HepG2 (cell line): ENCODE measurements around the gene FILIP1. TPM values are rescaled to one million over a fixed set of nuclear protein-coding genes. Genes with fewer than 3 reads are reported as not detected.

Experiments
- ATAC-seq: fragments of 200-7000 bp; cut with Tn5 transposase; 3 replicates; pipeline ENCODE4 v1.9.1; 2020; ENCODE audit warnings: mild to moderate bottlenecking, moderate library complexity
- BruUV-seq: library from RNA; stranded (reverse); fragments of 400-500 nt; replicated peaks from 2 replicates; lab custom pipeline; 2021; lab: Mats Ljungman, UMichigan
- CTCF ChIA-PET: fragments of 300-600 bp; formaldehyde crosslinking; extraction: SDS; loops from one replicate; lab custom pipeline; 2021; ENCODE audit warnings: low total read pairs, inconsistent platforms, low intra/inter-chr PET ratio; lab: Yijun Ruan, JAX
- POLR2A ChIA-PET: fragments of 350-600 bp; sonication (Branson Sonifier 250); formaldehyde crosslinking; loops from one replicate; lab custom pipeline; 2020; ENCODE audit warnings: antibody characterized with exemption, inconsistent platforms; lab: Yijun Ruan, JAX
- DNase-seq: peaks from one replicate; pipeline ENCODE4 v3.0.0-alpha.2; 2015; ENCODE audit warnings: low spot score
- FAIRE-seq: peaks from 3 replicates; lab custom pipeline; 2011; peaks lifted over from hg19 to GRCh38; lab: Jason Lieb, UNC
- H2AFZ ChIP-seq: one replicate; pipeline ENCODE4 v1.6.1; 2011; ENCODE audit warnings: low read length, inconsistent platforms
- H3K27ac ChIP-seq: fragments of 300-600 bp; 3 replicates; pipeline ENCODE4 v1.8.0; 2011; ENCODE audit warnings: mixed run types, mild to moderate bottlenecking, mixed read lengths, low read length, inconsistent platforms; ENCODE audit not compliant: insufficient read depth; ENCODE audit errors: extremely low read length
- H3K27me3 ChIP-seq, 2 experiments: fragments of 200-600 bp in 1 of 2; 2 replicates in 1 of 2; 3 replicates in 1 of 2; pipeline versions ENCODE4 v1.6.0 to v1.8.0; 2011; ENCODE audit warnings: low read length in 2 of 2, mild to moderate bottlenecking in 2 of 2, moderate library complexity in 2 of 2, inconsistent platforms in 1 of 2; ENCODE audit not compliant: insufficient read depth in 2 of 2, control insufficient read depth in 1 of 2
- H3K36me3 ChIP-seq, 2 experiments: fragments of 200-600 bp in 1 of 2; replicated peaks in 1 of 2; 2 replicates in 1 of 2; 3 replicates in 1 of 2; pipeline versions ENCODE4 v1.5.1 to v1.8.0; 2011; ENCODE audit warnings: low read length in 2 of 2, inconsistent platforms in 1 of 2; ENCODE audit not compliant: insufficient read depth in 2 of 2, control insufficient read depth in 1 of 2
- H3K4me1 ChIP-seq: 2 replicates; pipeline ENCODE4 v1.5.1; 2012; ENCODE audit warnings: low read length, inconsistent platforms; ENCODE audit not compliant: insufficient read depth
- H3K4me2 ChIP-seq: 2 replicates; pipeline ENCODE4 v1.6.0; 2011; ENCODE audit warnings: low read depth, low read length, inconsistent platforms
- H3K4me3 ChIP-seq, 3 experiments: fragments of 200-600 bp in 1 of 3; sonication (generic), shearing (Covaris generic) in 1 of 3; replicated peaks in 1 of 3; 2 replicates each; pipeline ENCODE4 v1.5.1; 2011 to 2016; ENCODE audit warnings: low read length in 3 of 3, inconsistent platforms in 2 of 3, low read depth in 2 of 3, mild to moderate bottlenecking in 2 of 3, control low read depth in 1 of 3, mixed read lengths in 1 of 3; ENCODE audit not compliant: insufficient read depth in 1 of 3
- H3K79me2 ChIP-seq: one replicate; pipeline ENCODE4 v1.6.1; 2011; ENCODE audit warnings: low read length, inconsistent platforms; ENCODE audit not compliant: insufficient read depth
- H3K9ac ChIP-seq: 2 replicates; pipeline ENCODE4 v1.6.0; 2011; ENCODE audit warnings: mild to moderate bottlenecking, low read depth, low read length, inconsistent platforms; ENCODE audit not compliant: insufficient read depth
- H3K9me3 ChIP-seq: 2 replicates; pipeline ENCODE4 v1.5.1; 2012; ENCODE audit warnings: mild to moderate bottlenecking, low read length
- H4K20me1 ChIP-seq: 2 replicates; pipeline ENCODE4 v1.6.0; 2011; ENCODE audit warnings: inconsistent platforms, mild to moderate bottlenecking, low read length, moderate library complexity; ENCODE audit not compliant: insufficient read depth
- AGO1 ChIP-seq: fragments of 200-400 bp; formaldehyde crosslinking; IDR thresholded peaks from 2 replicates; pipeline ENCODE4 v1.6.1; 2017; ENCODE audit warnings: mild to moderate bottlenecking, low read depth, low read length, moderate library complexity; ENCODE audit not compliant: poor library complexity, severe bottlenecking
- BRD4 ChIP-seq: sonication (generic); formaldehyde crosslinking; IDR thresholded peaks from 2 replicates; pipeline ENCODE4 v1.4.0; 2020; ENCODE audit warnings: missing genetic modification reagents
- CBX2 ChIP-seq, 2 experiments: fragments of 200-600 bp in 1 of 2; sonication (generic); formaldehyde crosslinking in 1 of 2; IDR thresholded peaks; 2 replicates each; pipeline versions ENCODE4 v1.7.0 to v1.8.1; 2018 to 2022; ENCODE audit warnings: low read depth in 2 of 2, low read length in 1 of 2, mild to moderate bottlenecking in 1 of 2, missing genetic modification reagents in 1 of 2
- CSRNP2 ChIP-seq: sonication (generic); formaldehyde crosslinking; conservative IDR thresholded peaks from 2 replicates; pipeline ENCODE4 v1.8.0; 2022; ENCODE audit warnings: low read depth, missing genetic modification reagents
- GABPA ChIP-seq, 2 experiments: IDR thresholded peaks; 2 replicates each; pipeline ENCODE4 v1.6.1; 2011 to 2016; ENCODE audit warnings: low read depth in 2 of 2, low read length in 1 of 2, missing biosample characterization in 1 of 2, missing genetic modification characterization in 1 of 2
- HHEX ChIP-seq: IDR thresholded peaks from 2 replicates; pipeline ENCODE4 v1.6.1; 2016; ENCODE audit warnings: control low read depth
- HNRNPUL1 ChIP-seq: fragments of 200-400 bp; formaldehyde crosslinking; IDR thresholded peaks from 2 replicates; pipeline ENCODE4 v1.6.1; 2017; ENCODE audit warnings: low read depth, mild to moderate bottlenecking, low read length, moderate library complexity
- MLLT10 ChIP-seq: sonication (generic); formaldehyde crosslinking; IDR thresholded peaks from 2 replicates; pipeline ENCODE4 v1.4.0; 2020; ENCODE audit warnings: missing genetic modification reagents
- NFATC3 ChIP-seq: sonication (generic); formaldehyde crosslinking; IDR thresholded peaks from 2 replicates; pipeline ENCODE4 v1.5.1; 2020; ENCODE audit warnings: mild to moderate bottlenecking, missing genetic modification reagents
- NFKB2 ChIP-seq: sonication (generic); formaldehyde crosslinking; IDR thresholded peaks from 2 replicates; pipeline ENCODE4 v1.4.0; 2020; ENCODE audit warnings: missing genetic modification reagents, borderline replicate concordance
- ZBTB33 ChIP-seq: sonication (generic); formaldehyde crosslinking; IDR thresholded peaks from 2 replicates; pipeline ENCODE4 v1.4.0; 2020; ENCODE audit warnings: missing genetic modification reagents
- ZNF12 ChIP-seq: sonication (generic); formaldehyde crosslinking; IDR thresholded peaks from 2 replicates; pipeline ENCODE4 v1.5.0; 2020; ENCODE audit warnings: missing genetic modification reagents
- ZNF160 ChIP-seq: sonication (generic); formaldehyde crosslinking; IDR thresholded peaks from 2 replicates; pipeline ENCODE4 v1.8.0; 2022; ENCODE audit warnings: mild to moderate bottlenecking, inconsistent platforms, missing genetic modification reagents
- ZNF3 ChIP-seq: IDR thresholded peaks from 2 replicates; pipeline ENCODE4 v1.7.0; 2017; ENCODE audit warnings: inconsistent platforms
- ZNF44 ChIP-seq: sonication (generic); formaldehyde crosslinking; IDR thresholded peaks from 2 replicates; pipeline ENCODE4 v1.5.1; 2020; ENCODE audit warnings: mild to moderate bottlenecking, missing genetic modification reagents
- ZNF609 ChIP-seq: sonication (generic); formaldehyde crosslinking; IDR thresholded peaks from 2 replicates; pipeline ENCODE4 v1.4.0; 2020; ENCODE audit warnings: mild to moderate bottlenecking, missing genetic modification reagents, borderline replicate concordance
- ZNF652 ChIP-seq: IDR thresholded peaks from 2 replicates; pipeline ENCODE4 v1.6.1; 2016; ENCODE audit warnings: low read depth, borderline replicate concordance
- in situ Hi-C: cut with HindIII; loops from 2 replicates; pipeline ENCODE4 v1.10.0; 2017; ENCODE audit warnings: low pct_unique_long_range_greater_than_20kb; ENCODE audit not compliant: extremely low pct_ligation_motif_present
- intact Hi-C: fragments of 100-400 bp; cut with micrococcal nuclease; formaldehyde crosslinking; loops from one replicate; pipeline ENCODE4 v1.10.0; 2022; ENCODE audit not compliant: unreplicated experiment
- polyA plus RNA-seq, 8 experiments: library from polyadenylated mRNA; depleted of rRNA in 3 of 8; stranded (reverse) in 7 of 8; unstranded in 1 of 8; fragments of >200 nt; fragmentation: Illumina TruSeq in 4 of 8; extraction: Trizol in 4 of 8; gene quantifications; 2 replicates each; pipeline versions ENCODE4 v1.2.1 to v1.2.3, GENCODE V29; 2011 to 2016; ENCODE audit warnings: low read depth in 4 of 8, missing spikeins in 1 of 8, mixed read lengths in 1 of 8; ENCODE audit not compliant: insufficient read depth in 1 of 8
- total RNA-seq, 5 experiments: library from RNA; depleted of rRNA; stranded (reverse); fragments of >200 nt; fragmentation: Illumina TruSeq; extraction: Trizol; gene quantifications; 2 replicates each; pipeline ENCODE4 v1.2.3, GENCODE V29; 2016; ENCODE audit warnings: low read depth in 1 of 5

FILIP1 gene
- total and polyA plus RNA-seq, 2 of the 13 experiments (the other 11 are each of a cell fraction or from before 2014, with no cell fraction given) = not detected

- intact Hi-C loops = no loop called here
- no peak for TF ChIP-seq NFATC3
- no peak for TF ChIP-seq ZBTB33 (CRISPR knock-in tag)
- no peak for TF ChIP-seq HNRNPUL1
- no peak for TF ChIP-seq MLLT10 (CRISPR knock-in tag)
- TF ChIP-seq CSRNP2 (CRISPR knock-in tag) = no peak
- TF ChIP-seq ZNF12 = no peak
- TF ChIP-seq ZNF652 (CRISPR knock-in tag) = no peak
- no peak for TF ChIP-seq HHEX (CRISPR knock-in tag)
- no peak for TF ChIP-seq NFKB2 (CRISPR knock-in tag)
- TF ChIP-seq ZNF44 (CRISPR knock-in tag) = no peak
- TF ChIP-seq ZNF160 (CRISPR knock-in tag) = no peak
- no peak for TF ChIP-seq BRD4
- TF ChIP-seq AGO1 = no peak
- TF ChIP-seq ZNF609 (CRISPR knock-in tag) = no peak
- TF ChIP-seq ZNF3 (CRISPR knock-in tag) = no peak
- no peak for TF ChIP-seq CBX2 (IDR thresholded peaks at IDR 0.05; ENCODE audit: low read depth, low read length)
- TF ChIP-seq CBX2 (CRISPR knock-in tag; IDR thresholded peaks at IDR 0.05; ENCODE audit: low read depth) = no peak
- no peak for TF ChIP-seq GABPA (IDR thresholded peaks at IDR 0.05; ENCODE audit: low read depth, low read length)
- no peak for TF ChIP-seq GABPA (CRISPR knock-in tag; IDR thresholded peaks at IDR 0.05; ENCODE audit: low read depth)
These were observed 211.9 kb downstream of the FILIP1 start for GRCh38 chr6:75281653-75282052.

More at GRCh38 chr6:75281653-75282052, 211.9 kb downstream of the FILIP1 start:
- no peaks in the 10 kb centered on the region; a peak in 1 of 5 replicates for H3K27me3 ChIP-seq
- ATAC-seq = no peak
- peaks cover 82% of the 10 kb centered on the region for H3K79me2 ChIP-seq
- H3K36me3 ChIP-seq = peaks cover 0 to 3% of the 10 kb centered on the region in 2 experiments; a peak in 1 of 5 replicates
- ChIA-PET POLR2A (interaction anchor here (1.2 kb wide), 1 partner anchor 38 kb away, joined by 3 read pairs; the partner anchor contains the start of gene COX7A2), CTCF (no interaction called here)
- no TSS peak for BruUV-seq
- peaks cover 39% of the 10 kb centered on the region for H3K4me1 ChIP-seq
- no peak overlapping the region for H2AFZ ChIP-seq
- DNase-seq = no peak
- in situ Hi-C loops = loop anchor here (10.0 kb wide), 1 partner anchor 243 kb away; no protein-coding TSS in a partner anchor
- H4K20me1 ChIP-seq = peaks cover 15% of the 10 kb centered on the region
- no peak overlapping the region for H3K27ac ChIP-seq
- peak overlapping the region; percentile 75 for H3K4me2 ChIP-seq
- H3K9me3 ChIP-seq = no peaks in the 10 kb centered on the region
- no peak for FAIRE-seq
- H3K4me3 ChIP-seq = peak overlapping the region in 2 of 3 experiments; percentile 85 to 91; a peak in 3 of 6 replicates
- H3K9ac ChIP-seq = peak overlapping the region; percentile 13; the same call in 1 of the 2 replicates
